ENCODE measurements around the gene SPTB.

- TF ChIP-seq CTCF (IDR thresholded peaks at IDR 0.05; ENCODE audit: low read depth, low read length): no peak
- no peak for TF ChIP-seq EZH2phosphoT487 (IDR thresholded peaks at IDR 0.05; ENCODE audit: low read depth)
Measured at GRCh38 chr14:64729386-64730060, 150.2 kb downstream of the SPTB start.
